Measurements from ENCODE around the gene MIDN. TPM values are rescaled to one million over a fixed set of nuclear protein-coding genes. Genes with fewer than 3 reads are reported as not detected.

Gene MIDN
- total RNA-seq, 4 donors from 2014 or later = 8.0 to 43.1 (median 12.2) TPM

- TF ChIP-seq, protein P1, sequence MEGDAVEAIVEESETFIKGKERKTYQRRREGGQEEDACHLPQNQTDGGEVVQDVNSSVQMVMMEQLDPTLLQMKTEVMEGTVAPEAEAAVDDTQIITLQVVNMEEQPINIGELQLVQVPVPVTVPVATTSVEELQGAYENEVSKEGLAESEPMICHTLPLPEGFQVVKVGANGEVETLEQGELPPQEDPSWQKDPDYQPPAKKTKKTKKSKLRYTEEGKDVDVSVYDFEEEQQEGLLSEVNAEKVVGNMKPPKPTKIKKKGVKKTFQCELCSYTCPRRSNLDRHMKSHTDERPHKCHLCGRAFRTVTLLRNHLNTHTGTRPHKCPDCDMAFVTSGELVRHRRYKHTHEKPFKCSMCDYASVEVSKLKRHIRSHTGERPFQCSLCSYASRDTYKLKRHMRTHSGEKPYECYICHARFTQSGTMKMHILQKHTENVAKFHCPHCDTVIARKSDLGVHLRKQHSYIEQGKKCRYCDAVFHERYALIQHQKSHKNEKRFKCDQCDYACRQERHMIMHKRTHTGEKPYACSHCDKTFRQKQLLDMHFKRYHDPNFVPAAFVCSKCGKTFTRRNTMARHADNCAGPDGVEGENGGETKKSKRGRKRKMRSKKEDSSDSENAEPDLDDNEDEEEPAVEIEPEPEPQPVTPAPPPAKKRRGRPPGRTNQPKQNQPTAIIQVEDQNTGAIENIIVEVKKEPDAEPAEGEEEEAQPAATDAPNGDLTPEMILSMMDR (IDR thresholded peaks at IDR 0.05; ENCODE audit: low read depth) = no peak
Observed at GRCh38 chr19:1236576-1236975, 11.8 kb upstream of the MIDN start.

DNA sequence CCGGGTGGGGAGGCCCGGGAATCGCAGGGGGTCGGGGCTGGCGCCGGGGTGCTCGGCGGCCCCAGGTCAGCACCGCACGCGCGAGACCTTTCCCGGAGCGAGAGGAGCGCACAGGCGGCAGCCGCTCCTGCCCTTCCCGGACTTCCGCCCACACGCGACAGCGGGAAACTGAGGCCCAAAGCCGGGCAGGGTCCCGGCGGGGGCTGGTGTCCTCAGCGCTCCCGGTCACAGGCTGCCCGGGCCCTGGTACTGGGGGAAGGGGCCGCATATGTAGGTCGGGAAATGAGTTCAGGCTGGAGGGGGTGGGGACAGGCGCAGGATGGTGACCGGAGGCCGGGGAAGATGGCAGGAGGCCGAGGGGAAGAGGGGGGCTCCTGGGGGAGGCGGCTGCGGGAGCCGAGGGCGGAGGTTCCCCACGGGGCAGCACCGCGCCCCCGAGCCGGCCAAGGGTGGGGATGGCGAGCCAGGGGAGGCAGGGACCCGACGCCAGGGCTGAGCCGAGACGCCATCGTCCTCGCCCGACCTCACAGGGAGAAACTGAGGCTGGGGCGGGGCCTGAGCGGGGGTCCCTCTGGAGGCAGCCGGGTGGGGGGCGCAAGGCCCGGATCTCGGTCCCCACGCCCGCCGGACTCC is 11.2 kb upstream of the MIDN start:
- TF ChIP-seq, protein P1 (IDR thresholded peaks at IDR 0.05; ENCODE audit: low read depth) = no peak

DNA sequence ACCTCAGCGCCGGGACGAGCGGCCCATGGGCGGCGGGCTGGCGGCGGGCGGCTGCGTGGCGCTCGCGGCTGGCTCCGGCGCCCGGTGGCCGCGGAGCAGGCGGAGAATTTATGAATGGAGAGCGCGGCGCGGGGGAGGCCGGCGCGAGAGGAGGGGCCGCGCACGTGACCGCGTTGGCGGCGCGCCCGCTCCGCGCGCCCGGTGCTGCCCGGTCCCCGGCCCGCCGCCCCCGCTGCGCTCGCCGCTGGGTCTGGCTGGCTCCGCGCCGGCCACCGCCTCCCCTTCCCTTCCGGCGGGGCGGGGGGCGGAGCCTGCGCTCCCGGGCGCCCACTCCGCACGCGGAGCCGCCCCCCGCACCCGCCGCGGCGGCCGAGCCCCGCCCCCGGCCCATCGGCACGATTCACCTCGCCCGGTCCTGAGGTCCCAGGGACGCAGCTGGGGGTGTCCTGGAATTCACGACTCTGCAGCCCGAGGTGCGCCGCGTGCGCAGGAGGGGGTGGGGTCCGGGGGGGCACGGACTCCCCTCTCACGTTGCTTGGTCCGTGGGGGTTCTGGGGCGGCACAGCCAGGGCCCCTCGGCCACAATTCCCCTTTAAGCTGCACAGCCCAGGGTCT is 10.5 kb upstream of the MIDN start, which contains the start of gene CBARP:
CBARP (minus strand) TSS at position 252 of the 615 bp plus-strand sequence. CDS start 1,905 bp downstream, outside the sequence.
- TF ChIP-seq, protein P1 (IDR thresholded peaks at IDR 0.05; ENCODE audit: low read depth) = no peak

- TF ChIP-seq, protein P1 (IDR thresholded peaks at IDR 0.05; ENCODE audit: low read depth) = no peak
Observed at GRCh38 chr19:1238369-1239303, 9.7 kb upstream of the MIDN start.

- TF ChIP-seq, protein P1 (IDR thresholded peaks at IDR 0.05; ENCODE audit: low read depth) = no peak
Observed at GRCh38 chr19:1239420-1239795, 9.0 kb upstream of the MIDN start.

- TF ChIP-seq, protein P1 (IDR thresholded peaks at IDR 0.05; ENCODE audit: low read depth) = no peak
Observed at GRCh38 chr19:1239796-1240737, 8.3 kb upstream of the MIDN start.
